HepG2 (cell line): ENCODE measurements around the gene FOXL3. TPM values are rescaled to one million over a fixed set of nuclear protein-coding genes. Genes with fewer than 3 reads are reported as not detected.

Experiments
- DPF2 ChIP-seq: sonication (generic); formaldehyde crosslinking; IDR thresholded peaks from 2 replicates; pipeline ENCODE4 v1.4.0; 2020; ENCODE audit warnings: mild to moderate bottlenecking, low read depth, missing genetic modification reagents, borderline replicate concordance
- GABPB1 ChIP-seq: IDR thresholded peaks from 2 replicates; pipeline ENCODE4 v1.6.1; 2016; ENCODE audit warnings: mild to moderate bottlenecking, missing genetic modification reagents, moderate library complexity, missing compliant biosample characterization
- HNF1B ChIP-seq: sonication (generic); formaldehyde crosslinking; IDR thresholded peaks from 2 replicates; pipeline ENCODE4 v1.5.1; 2020; ENCODE audit warnings: mild to moderate bottlenecking, moderate library complexity, missing genetic modification reagents
- MTF2 ChIP-seq: sonication (generic); formaldehyde crosslinking; IDR thresholded peaks from 2 replicates; pipeline ENCODE4 v1.5.0; 2020; ENCODE audit warnings: missing genetic modification reagents, borderline replicate concordance
- NONO ChIP-seq, 2 experiments: fragments of 450-650 bp in 1 of 2; sonication (generic) in 1 of 2; formaldehyde crosslinking in 1 of 2; IDR thresholded peaks in 1 of 2; conservative IDR thresholded peaks in 1 of 2; 2 replicates each; pipeline versions ENCODE4 v1.6.1 to v1.8.0; 2017 to 2022; ENCODE audit warnings: mild to moderate bottlenecking in 1 of 2, missing genetic modification reagents in 1 of 2, moderate library complexity in 1 of 2
- REST ChIP-seq, 2 experiments: IDR thresholded peaks; 2 replicates each; pipeline ENCODE4 v1.6.1; 2011 to 2012; ENCODE audit warnings: low read length in 2 of 2, borderline replicate concordance in 1 of 2, low read depth in 1 of 2, mild to moderate bottlenecking in 1 of 2, moderate library complexity in 1 of 2
- STAT5B ChIP-seq: sonication (generic); formaldehyde crosslinking; IDR thresholded peaks from 2 replicates; pipeline ENCODE4 v1.4.0; 2020; ENCODE audit warnings: missing genetic modification reagents
- TARDBP ChIP-seq: sonication (generic); formaldehyde crosslinking; IDR thresholded peaks from 2 replicates; pipeline ENCODE4 v1.8.0; 2022; ENCODE audit warnings: mild to moderate bottlenecking, missing genetic modification reagents
- U2AF2 ChIP-seq: fragments of 200-400 bp; formaldehyde crosslinking; IDR thresholded peaks from 2 replicates; pipeline ENCODE4 v1.6.1; 2017; ENCODE audit warnings: low read depth, mild to moderate bottlenecking, low read length
- ZBTB33 ChIP-seq: sonication (generic); formaldehyde crosslinking; IDR thresholded peaks from 2 replicates; pipeline ENCODE4 v1.4.0; 2020; ENCODE audit warnings: missing genetic modification reagents
- ZBTB38 ChIP-seq: sonication (generic); formaldehyde crosslinking; IDR thresholded peaks from 2 replicates; pipeline ENCODE4 v1.5.1; 2020; ENCODE audit warnings: mild to moderate bottlenecking, missing genetic modification reagents
- ZFP91 ChIP-seq: sonication (generic); formaldehyde crosslinking; IDR thresholded peaks from 2 replicates; pipeline ENCODE4 v1.9.0; 2022; ENCODE audit warnings: missing genetic modification reagents, mild to moderate bottlenecking, borderline replicate concordance
- ZNF18 ChIP-seq: sonication (generic); formaldehyde crosslinking; IDR thresholded peaks from 2 replicates; pipeline ENCODE4 v1.8.0; 2022; ENCODE audit warnings: mild to moderate bottlenecking, missing genetic modification reagents; ENCODE audit not compliant: insufficient replicate concordance
- ZNF343 ChIP-seq: sonication (generic); formaldehyde crosslinking; IDR thresholded peaks from 2 replicates; pipeline ENCODE4 v1.4.0; 2020; ENCODE audit warnings: mild to moderate bottlenecking, missing genetic modification reagents
- ZNF766 ChIP-seq: sonication (generic); formaldehyde crosslinking; IDR thresholded peaks from 2 replicates; pipeline ENCODE4 v1.5.0; 2020; ENCODE audit warnings: missing genetic modification reagents, borderline replicate concordance
- ZNF788 ChIP-seq: sonication (generic); formaldehyde crosslinking; IDR thresholded peaks from 2 replicates; pipeline ENCODE4 v1.5.0; 2020; ENCODE audit warnings: mild to moderate bottlenecking, missing genetic modification reagents, borderline replicate concordance
- polyA plus RNA-seq, 8 experiments: library from polyadenylated mRNA; depleted of rRNA in 3 of 8; stranded (reverse) in 7 of 8; unstranded in 1 of 8; fragments of >200 nt; fragmentation: Illumina TruSeq in 4 of 8; extraction: Trizol in 4 of 8; gene quantifications; 2 replicates each; pipeline versions ENCODE4 v1.2.1 to v1.2.3, GENCODE V29; 2011 to 2016; ENCODE audit warnings: low read depth in 4 of 8, missing spikeins in 1 of 8, mixed read lengths in 1 of 8; ENCODE audit not compliant: insufficient read depth in 1 of 8
- total RNA-seq, 5 experiments: library from RNA; depleted of rRNA; stranded (reverse); fragments of >200 nt; fragmentation: Illumina TruSeq; extraction: Trizol; gene quantifications; 2 replicates each; pipeline ENCODE4 v1.2.3, GENCODE V29; 2016; ENCODE audit warnings: low read depth in 1 of 5

Gene FOXL3
- total and polyA plus RNA-seq, 2 of the 13 experiments (the other 11 are each of a cell fraction or from before 2014, with no cell fraction given) = not detected

- peak; percentile 51; the same call in 1 of the 2 replicates for TF ChIP-seq ZFP91 (CRISPR knock-in tag)
- TF ChIP-seq REST (IDR thresholded peaks at IDR 0.05; ENCODE audit: borderline replicate concordance in 1 of 2, low read depth in 1 of 2, low read length in 2 of 2) = no peak
- no peak for TF ChIP-seq ZNF18
- no peak for TF ChIP-seq ZNF343 (CRISPR knock-in tag)
- TF ChIP-seq MTF2 (CRISPR knock-in tag) = no peak
- 0 out of 2 replicates have a peak, but pooled peaks have one; percentile 17 for TF ChIP-seq ZBTB38 (CRISPR knock-in tag)
- no peak for TF ChIP-seq ZNF766
- no peak for TF ChIP-seq DPF2
- TF ChIP-seq U2AF2 = no peak
- TF ChIP-seq TARDBP = 0 out of 2 replicates have a peak, but pooled peaks have one; percentile 40
- TF ChIP-seq HNF1B (CRISPR knock-in tag) = 0 out of 2 replicates have a peak, but pooled peaks have one; percentile 15
- TF ChIP-seq ZNF788 = peak; percentile 56; the same call in 1 of the 2 replicates
- TF ChIP-seq GABPB1 (CRISPR knock-in tag) = peak; percentile 52
- TF ChIP-seq NONO (IDR thresholded peaks at IDR 0.05) = no peak
- TF ChIP-seq NONO (CRISPR knock-in tag; conservative IDR thresholded peaks at IDR 0.05) = peak; percentile 74
- TF ChIP-seq ZBTB33 (CRISPR knock-in tag) = peak; percentile 7; the same call in 1 of the 2 replicates
- no peak for TF ChIP-seq STAT5B (CRISPR knock-in tag)
Measured at GRCh38 chr7:294440-295154, 4.6 kb downstream of the FOXL3 start (continued).
